Left ventricle myocardium inferior (tissue), 1 donor: Measurements from ENCODE around the gene CAMK2A. TPM values are rescaled to one million over a fixed set of nuclear protein-coding genes. Genes with fewer than 3 reads are reported as not detected.

Experiments
- DNase-seq: peaks from one replicate; pipeline ENCODE4 v3.0.0-alpha.2; 2020
- H3K27ac ChIP-seq: fragments of 200-600 bp; replicated peaks from 2 replicates; pipeline ENCODE4 v1.8.0; 2021
- H3K27me3 ChIP-seq: fragments of 200-600 bp; 2 replicates; pipeline ENCODE4 v1.8.0; 2021; ENCODE audit warnings: low read depth
- H3K36me3 ChIP-seq: fragments of 200-600 bp; 2 replicates; pipeline ENCODE4 v1.8.0; 2021
- H3K4me1 ChIP-seq: fragments of 200-600 bp; 2 replicates; pipeline ENCODE4 v1.8.0; 2021
- H3K4me3 ChIP-seq: fragments of 200-600 bp; 2 replicates; pipeline ENCODE4 v1.8.0; 2021; ENCODE audit warnings: mild to moderate bottlenecking, moderate library complexity
- H3K9me3 ChIP-seq: fragments of 200-600 bp; replicated peaks from 2 replicates; pipeline ENCODE4 v1.8.0; 2021
- CTCF ChIP-seq: fragments of 200-600 bp; IDR thresholded peaks from 2 replicates; pipeline ENCODE4 v1.8.0; 2021; ENCODE audit warnings: antibody characterized with exemption, mild to moderate bottlenecking, borderline replicate concordance
- intact Hi-C: fragments of 100-400 bp; cut with micrococcal nuclease; formaldehyde crosslinking; loops from one replicate; pipeline ENCODE4 v1.11.0; 2022
- total RNA-seq: library from RNA; stranded (reverse); fragmentation: NEBNext Ultra II Directional; extraction: Animal tissue kit (Norgen Biotek cat#: 25700); gene quantifications from one replicate; pipeline ENCODE4 v1.2.1, GENCODE V29; 2021
- donor health status: DM: no; HTN: yes; CAD: no; lungs with severe emphysema.

The CAMK2A gene
- total RNA-seq, 1 donor from 2014 or later, result 19.4 TPM

- Histone ChIP-seq H3K9me3 (no peaks in the 10 kb centered on the region), H3K27me3 (no peaks in the 10 kb centered on the region), H3K36me3 (no peaks in the 10 kb centered on the region), H3K4me3 (no peak overlapping the region), H3K4me1 (no peaks in the 10 kb centered on the region), H3K27ac (no peak overlapping the region)
- no peak for DNase-seq
- intact Hi-C loops, result no loop called here
- TF ChIP-seq CTCF, result no peak
Measured at GRCh38 chr5:150255659-150256409, 33.7 kb downstream of the CAMK2A start.

- TF ChIP-seq CTCF, result no peak
- H3K27me3 ChIP-seq, result no peaks in the 10 kb centered on the region
- H3K27ac ChIP-seq, result no peak overlapping the region
- DNase-seq, result no peak
- intact Hi-C loops, result no loop called here
- H3K4me1 ChIP-seq, result no peaks in the 10 kb centered on the region
- no peak overlapping the region for H3K4me3 ChIP-seq
- no peaks in the 10 kb centered on the region for H3K36me3 ChIP-seq
- H3K9me3 ChIP-seq, result no peaks in the 10 kb centered on the region
Measured at GRCh38 chr5:150254774-150255173, 34.8 kb downstream of the CAMK2A start.

DNA sequence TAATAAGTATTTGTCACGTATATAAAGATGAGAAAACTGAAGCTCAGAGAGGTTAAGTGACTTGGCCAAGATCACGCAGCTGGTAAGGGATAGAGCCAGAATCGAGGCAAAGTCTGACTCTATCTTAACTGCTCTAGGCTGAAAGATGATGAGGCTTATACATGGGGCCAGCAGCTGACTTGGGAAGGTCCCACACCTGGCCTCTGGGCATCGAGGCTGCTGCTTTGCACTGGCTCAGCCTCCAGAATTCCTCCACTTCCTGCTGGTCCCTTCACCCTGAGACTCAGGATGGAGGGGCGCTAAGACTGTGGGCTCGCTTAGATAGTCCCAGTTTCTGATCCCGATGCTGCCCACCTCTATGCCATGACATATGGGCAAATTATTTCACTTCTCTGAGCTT is 35.2 kb downstream of the CAMK2A start:
- no peaks in the 10 kb centered on the region for H3K4me1 ChIP-seq
- no peak for TF ChIP-seq CTCF
- H3K27ac ChIP-seq, result no peak overlapping the region
- no peaks in the 10 kb centered on the region for H3K36me3 ChIP-seq
- H3K4me3 ChIP-seq, result no peak overlapping the region
- no peak for DNase-seq
- intact Hi-C loops, result no loop called here
- no peaks in the 10 kb centered on the region for H3K9me3 ChIP-seq
- H3K27me3 ChIP-seq, result no peaks in the 10 kb centered on the region

DNA sequence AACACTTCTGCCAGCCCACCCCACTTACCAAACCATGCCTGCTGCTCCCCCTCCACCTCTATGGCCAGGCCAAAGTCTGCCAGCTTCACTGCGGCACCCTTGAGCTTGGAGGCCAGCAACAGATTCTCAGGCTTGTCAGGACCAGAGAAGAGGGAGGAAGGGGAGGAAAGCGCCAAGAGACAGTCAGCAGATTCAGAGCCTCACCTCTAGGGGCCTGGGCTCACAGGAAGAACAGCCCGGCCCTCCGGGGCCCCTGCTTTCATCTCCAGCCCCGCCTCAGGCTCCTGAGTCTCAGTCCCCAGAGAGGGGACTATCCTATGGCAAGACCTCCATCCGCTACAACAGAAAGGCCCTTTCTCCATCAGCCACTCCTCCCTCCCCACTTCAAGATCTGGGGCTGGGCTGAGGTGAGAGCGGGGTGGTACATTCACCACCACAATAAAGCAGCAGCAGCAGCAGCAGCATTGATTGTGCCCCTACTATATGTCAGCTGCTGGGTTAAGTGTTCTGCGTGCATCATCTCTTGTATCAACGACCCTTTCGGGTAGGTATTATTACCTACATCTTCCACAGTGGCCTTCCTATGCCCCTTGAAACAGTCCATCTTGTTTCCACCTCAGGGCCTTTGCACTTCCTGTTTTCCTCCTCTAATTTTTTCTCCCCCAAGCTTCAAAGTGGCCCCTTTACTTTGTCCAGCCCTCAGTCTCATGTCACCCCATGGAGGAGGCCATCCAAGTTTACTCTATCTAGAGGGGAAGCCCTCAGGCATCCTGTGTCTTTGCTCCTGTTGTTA is 36.0 kb downstream of the CAMK2A start:
- no peaks in the 10 kb centered on the region for H3K27me3 ChIP-seq
- intact Hi-C loops, result no loop called here
- no peak overlapping the region for H3K4me3 ChIP-seq

DNA sequence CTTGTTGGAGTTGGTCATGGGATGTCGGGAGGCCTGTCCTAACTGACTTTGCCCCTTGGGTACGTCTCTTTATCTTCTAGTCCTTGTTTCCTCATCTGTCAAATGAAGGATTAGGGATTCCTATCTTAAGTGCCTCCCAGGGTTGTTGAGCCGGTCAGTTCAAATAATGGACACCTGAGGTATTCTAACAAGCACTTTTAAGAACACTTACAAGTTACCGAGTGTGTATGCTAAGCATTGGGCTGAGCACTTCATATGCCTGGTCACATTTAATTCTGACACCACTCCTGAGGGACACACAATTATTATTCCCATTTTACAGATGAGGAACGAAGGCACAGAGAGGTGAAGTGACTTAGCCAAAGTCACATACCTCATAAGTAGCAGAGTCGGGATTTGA is 37.1 kb downstream of the CAMK2A start:
- no peak overlapping the region for H3K4me3 ChIP-seq
- H3K27me3 ChIP-seq, result no peaks in the 10 kb centered on the region
- no peaks in the 10 kb centered on the region for H3K4me1 ChIP-seq
- H3K27ac ChIP-seq, result no peak overlapping the region
- no peak for TF ChIP-seq CTCF
- DNase-seq, result no peak
- no peaks in the 10 kb centered on the region for H3K36me3 ChIP-seq
- no peaks in the 10 kb centered on the region for H3K9me3 ChIP-seq
- intact Hi-C loops, result no loop called here

More for the DNA sequence above, 36.0 kb downstream of the CAMK2A start:
- H3K36me3 ChIP-seq, result no peaks in the 10 kb centered on the region
- DNase-seq, result no peak
- no peak overlapping the region for H3K27ac ChIP-seq
- no peaks in the 10 kb centered on the region for H3K4me1 ChIP-seq
- TF ChIP-seq CTCF, result no peak
- no peaks in the 10 kb centered on the region for H3K9me3 ChIP-seq
